ENCODE measurements around the gene TNFRSF11A.

The TNFRSF11A gene

DNA sequence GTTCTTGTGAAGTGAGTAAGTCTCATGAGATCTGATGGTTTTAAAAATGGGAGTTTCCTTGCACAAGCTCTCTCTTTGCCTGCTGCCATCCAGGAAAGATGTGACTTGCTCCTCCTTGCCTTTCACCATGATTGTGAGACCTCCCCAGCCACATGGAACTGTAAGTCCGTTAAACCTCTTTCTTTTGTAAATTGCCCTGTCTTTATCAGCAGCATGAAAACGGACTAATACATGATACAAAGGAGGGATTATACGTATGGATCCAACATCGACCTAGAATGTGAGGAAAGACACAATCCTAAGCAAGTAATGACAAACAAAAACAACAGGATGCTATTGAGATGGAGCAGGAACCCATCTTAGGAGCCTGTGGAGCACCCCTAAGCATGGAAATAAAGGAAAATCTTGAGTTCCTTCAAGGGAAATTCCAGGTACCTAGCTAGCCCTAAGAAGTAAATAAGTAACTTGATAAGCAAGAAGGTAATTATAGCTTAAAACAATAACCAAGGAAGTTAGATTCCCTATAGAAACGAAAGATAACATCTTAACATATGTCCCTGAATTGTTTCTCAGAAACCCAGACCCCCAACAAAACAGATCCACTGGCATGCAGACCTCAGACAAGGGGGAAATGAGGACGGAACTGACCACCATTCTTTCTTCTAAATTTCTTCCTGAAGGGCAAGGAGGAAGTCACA is 1.5 kb upstream of the TNFRSF11A start:
- TF ChIP-seq, protein P1, sequence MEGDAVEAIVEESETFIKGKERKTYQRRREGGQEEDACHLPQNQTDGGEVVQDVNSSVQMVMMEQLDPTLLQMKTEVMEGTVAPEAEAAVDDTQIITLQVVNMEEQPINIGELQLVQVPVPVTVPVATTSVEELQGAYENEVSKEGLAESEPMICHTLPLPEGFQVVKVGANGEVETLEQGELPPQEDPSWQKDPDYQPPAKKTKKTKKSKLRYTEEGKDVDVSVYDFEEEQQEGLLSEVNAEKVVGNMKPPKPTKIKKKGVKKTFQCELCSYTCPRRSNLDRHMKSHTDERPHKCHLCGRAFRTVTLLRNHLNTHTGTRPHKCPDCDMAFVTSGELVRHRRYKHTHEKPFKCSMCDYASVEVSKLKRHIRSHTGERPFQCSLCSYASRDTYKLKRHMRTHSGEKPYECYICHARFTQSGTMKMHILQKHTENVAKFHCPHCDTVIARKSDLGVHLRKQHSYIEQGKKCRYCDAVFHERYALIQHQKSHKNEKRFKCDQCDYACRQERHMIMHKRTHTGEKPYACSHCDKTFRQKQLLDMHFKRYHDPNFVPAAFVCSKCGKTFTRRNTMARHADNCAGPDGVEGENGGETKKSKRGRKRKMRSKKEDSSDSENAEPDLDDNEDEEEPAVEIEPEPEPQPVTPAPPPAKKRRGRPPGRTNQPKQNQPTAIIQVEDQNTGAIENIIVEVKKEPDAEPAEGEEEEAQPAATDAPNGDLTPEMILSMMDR (IDR thresholded peaks at IDR 0.05; ENCODE audit: low read depth, low read length) = no peak
- in situ Hi-C loops (cut with HindIII; ENCODE audit: low sequenced_read_pairs) = no loop called here
- DNase-seq (ENCODE audit: low read depth, low spot score) = no peak
- H3K4me3 ChIP-seq (ENCODE audit: low read depth, low read length) = no peak overlapping the region

DNA sequence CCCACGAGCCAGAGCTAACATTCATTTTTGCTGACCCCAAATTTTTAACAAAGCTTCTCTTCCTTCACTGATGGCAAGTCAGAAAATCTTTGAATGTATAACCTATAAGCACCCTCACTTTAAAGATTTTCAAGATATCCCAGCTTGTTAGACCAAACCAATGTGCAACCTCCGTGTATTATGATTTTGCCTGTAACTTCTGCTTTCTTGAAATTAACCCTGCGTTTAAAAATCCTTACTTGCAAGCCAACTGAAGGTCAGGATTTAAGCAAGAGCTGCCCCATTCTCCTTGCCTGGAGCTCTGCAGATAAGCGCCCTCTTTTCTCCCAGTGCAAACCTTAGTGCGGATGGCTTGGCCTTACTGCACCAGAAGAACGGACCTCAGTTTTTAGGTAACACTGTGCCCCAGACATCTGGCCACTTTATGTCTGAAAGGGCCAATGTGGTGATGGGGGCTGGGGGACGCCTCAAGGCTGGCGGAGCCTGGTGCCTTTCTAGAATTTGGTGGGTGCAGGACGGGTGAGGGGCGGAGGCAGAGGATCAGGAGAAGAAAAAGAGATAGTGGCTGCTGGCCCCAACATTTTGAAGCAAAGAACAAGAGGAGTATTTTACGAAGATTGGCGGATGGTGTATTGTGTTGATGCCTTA is 805 bp upstream of the TNFRSF11A start:
- DNase-seq (ENCODE audit: low read depth, low spot score) = no peak
- in situ Hi-C loops (cut with HindIII; ENCODE audit: low sequenced_read_pairs) = no loop called here
- TF ChIP-seq, protein P1 (IDR thresholded peaks at IDR 0.05; ENCODE audit: low read depth, low read length) = no peak
- no peak overlapping the region for H3K4me3 ChIP-seq (ENCODE audit: low read depth, low read length)

DNA sequence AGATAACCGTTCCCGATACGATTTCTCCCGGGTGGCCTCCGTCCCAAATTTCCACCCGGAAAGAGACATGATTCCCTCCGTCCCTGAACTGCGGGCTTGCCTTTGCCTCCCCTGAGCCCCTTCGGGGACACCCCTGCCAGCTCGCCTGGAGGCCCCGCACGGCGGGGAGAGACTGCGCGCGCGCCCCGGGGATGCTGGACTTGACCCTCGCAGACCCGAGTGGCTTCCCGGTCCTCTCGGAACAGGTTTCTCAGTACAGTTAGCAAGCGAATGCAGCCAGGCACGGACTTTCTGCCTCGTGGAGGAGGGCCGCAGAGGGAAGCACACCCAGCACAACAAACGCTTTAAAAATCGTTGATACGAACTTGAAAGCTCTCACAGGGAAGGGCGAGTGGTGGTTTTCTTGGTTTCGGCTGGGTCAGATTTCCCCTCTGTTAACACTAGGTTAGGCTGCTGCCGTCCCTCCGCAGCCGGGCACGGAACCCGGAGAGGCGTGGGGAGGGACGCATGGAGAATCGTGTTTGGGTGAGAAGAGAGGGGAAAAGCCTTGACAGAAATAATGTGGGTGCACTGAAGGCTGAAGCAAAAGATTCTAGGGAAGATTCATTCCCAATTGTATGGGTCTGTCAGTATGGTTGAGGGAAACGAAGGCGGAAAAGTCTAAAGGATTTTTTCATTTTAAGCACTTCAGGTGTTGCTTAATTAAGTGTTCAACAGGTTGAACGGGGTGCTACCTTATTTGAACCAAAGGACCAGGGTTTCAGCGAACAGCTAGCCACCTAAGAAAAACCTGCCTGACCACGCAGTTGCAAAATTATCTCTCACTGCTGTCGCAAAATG is 916 bp downstream of the TNFRSF11A start:
- peak overlapping the region; percentile 43 for H3K4me3 ChIP-seq (ENCODE audit: low read depth, low read length)
- DNase-seq (ENCODE audit: low read depth, low spot score) = no peak
- TF ChIP-seq, protein P1 (IDR thresholded peaks at IDR 0.05; ENCODE audit: low read depth, low read length) = no peak
- in situ Hi-C loops (cut with HindIII; ENCODE audit: low sequenced_read_pairs) = no loop called here

DNA sequence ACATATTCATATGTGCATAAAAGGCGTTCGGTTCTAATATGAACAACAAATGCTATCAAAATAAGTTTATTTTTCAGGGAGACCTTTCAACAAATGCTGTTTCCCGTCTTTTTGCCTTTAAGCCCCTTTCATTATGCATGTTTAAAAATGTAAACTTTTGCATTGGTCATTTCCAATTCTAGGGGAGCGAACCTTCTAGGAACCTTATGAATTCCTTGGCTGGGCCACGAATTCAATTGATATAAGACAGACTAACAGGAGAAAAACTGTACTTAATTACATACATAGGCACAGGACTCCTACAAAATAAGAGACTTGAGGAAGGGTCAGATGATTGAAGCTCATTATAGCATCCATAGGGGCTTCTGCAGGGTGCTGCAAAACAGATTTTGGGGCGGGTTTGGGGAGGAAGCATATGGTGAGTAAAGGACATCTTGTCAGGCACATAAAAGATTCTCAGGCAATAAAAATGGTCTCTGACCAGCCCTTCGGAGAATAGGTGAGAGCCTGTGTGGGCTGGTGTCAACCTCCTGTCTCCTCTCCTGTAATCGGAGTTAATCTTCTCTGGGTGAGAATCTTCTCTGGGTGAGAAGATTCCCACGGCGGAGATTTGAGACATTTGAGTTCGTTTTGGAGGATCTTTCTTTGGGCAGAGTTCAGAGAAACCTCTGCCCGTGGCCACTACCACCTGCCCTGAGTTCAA is 1.7 kb downstream of the TNFRSF11A start:
- H3K4me3 ChIP-seq (ENCODE audit: low read depth, low read length) = no peak overlapping the region
- in situ Hi-C loops (cut with HindIII; ENCODE audit: low sequenced_read_pairs) = no loop called here
- TF ChIP-seq, protein P1 (IDR thresholded peaks at IDR 0.05; ENCODE audit: low read depth, low read length) = no peak
- no peak for DNase-seq (ENCODE audit: low read depth, low spot score)

DNA sequence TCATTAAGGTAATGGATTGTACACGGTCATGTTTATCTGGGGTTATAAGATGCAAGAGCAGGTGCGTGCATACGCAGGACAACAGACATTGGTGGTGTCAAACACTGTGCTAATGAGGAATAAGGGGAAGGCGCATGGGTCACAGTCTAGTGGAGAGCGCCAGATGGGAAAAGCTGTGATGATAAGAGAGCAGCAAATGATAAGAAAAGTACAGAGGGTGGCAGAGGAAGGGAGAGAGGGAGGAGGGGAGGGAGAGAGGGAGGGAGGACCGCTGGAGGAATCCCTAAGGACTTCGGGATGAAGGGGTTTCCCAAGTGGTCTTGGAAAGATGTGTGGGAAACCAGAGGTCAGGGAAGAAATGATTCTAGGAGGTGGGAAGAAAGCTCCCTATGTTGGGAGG is 2.9 kb downstream of the TNFRSF11A start:
- H3K4me3 ChIP-seq (ENCODE audit: low read depth, low read length) = no peak overlapping the region
- in situ Hi-C loops (cut with HindIII; ENCODE audit: low sequenced_read_pairs) = no loop called here
- no peak for DNase-seq (ENCODE audit: low read depth, low spot score)
- TF ChIP-seq, protein P1 (IDR thresholded peaks at IDR 0.05; ENCODE audit: low read depth, low read length) = no peak
